ENCODE measurements around the gene NDST4. TPM values are rescaled to one million over a fixed set of nuclear protein-coding genes. Genes with fewer than 3 reads are reported as not detected.

The NDST4 gene
- total RNA-seq, 6 donors from 2014 or later, result not detected

- Histone ChIP-seq H3K27ac (no peak overlapping the region), H3K9me3 (no peaks in the 10 kb centered on the region), H3K4me1 (no peaks in the 10 kb centered on the region), H3K4me3 (no peak overlapping the region), H3K27me3 (no peaks in the 10 kb centered on the region), H3K36me3 (no peaks in the 10 kb centered on the region)
- DNase-seq, result no peak
- no peak for TF ChIP-seq EP300 (IDR thresholded peaks at IDR 0.05)
- no peak for TF ChIP-seq CTCF (IDR thresholded peaks at IDR 0.05)
- no peak for TF ChIP-seq POLR2AphosphoS5 (IDR thresholded peaks at IDR 0.05)
- no peak for TF ChIP-seq POLR2A (IDR thresholded peaks at IDR 0.05)
- WGBS, 2 donors, result 52 to 62% methylated on average over 13 of the region's 13 CpGs
- no peak for ATAC-seq (ENCODE audit: low FRiP score in 2 of 2)
Observed at GRCh38 chr4:114921790-114922591, 191.4 kb downstream of the NDST4 start.

- Histone ChIP-seq H3K36me3 (no peaks in the 10 kb centered on the region), H3K4me1 (no peaks in the 10 kb centered on the region), H3K4me3 (no peak overlapping the region), H3K27ac (no peak overlapping the region), H3K9me3 (no peaks in the 10 kb centered on the region), H3K27me3 (no peaks in the 10 kb centered on the region)
- DNase-seq (no peak), ATAC-seq (ENCODE audit: low FRiP score in 2 of 2) (no peak)
- WGBS, 2 donors, result 59 to 60% methylated on average over 3 of the region's 3 CpGs
- TF ChIP-seq CTCF (IDR thresholded peaks at IDR 0.05) (no peak), EP300 (IDR thresholded peaks at IDR 0.05) (no peak), POLR2AphosphoS5 (IDR thresholded peaks at IDR 0.05) (no peak), POLR2A (IDR thresholded peaks at IDR 0.05) (no peak)
Observed at GRCh38 chr4:114921191-114921590, 192.2 kb downstream of the NDST4 start.

GRCh38 chr4:114911111-114911510 lies 202.3 kb downstream of the NDST4 start:
- DNase-seq, result no peak
- no peak overlapping the region for H3K4me3 ChIP-seq
- ATAC-seq (ENCODE audit: low FRiP score in 2 of 2), result no peak
- 82 to 98% methylated on average over 2 of the region's 2 CpGs for WGBS, 2 donors
- TF ChIP-seq EP300 (IDR thresholded peaks at IDR 0.05) (no peak), POLR2A (IDR thresholded peaks at IDR 0.05) (no peak), POLR2AphosphoS5 (IDR thresholded peaks at IDR 0.05) (no peak), CTCF (IDR thresholded peaks at IDR 0.05) (no peak)
- H3K4me1 ChIP-seq, result no peaks in the 10 kb centered on the region
- no peak overlapping the region for H3K27ac ChIP-seq
- H3K27me3 ChIP-seq, result no peaks in the 10 kb centered on the region
- H3K36me3 ChIP-seq, result no peaks in the 10 kb centered on the region
- H3K9me3 ChIP-seq, result no peaks in the 10 kb centered on the region

- Histone ChIP-seq H3K9me3 (no peaks in the 10 kb centered on the region), H3K4me1 (no peaks in the 10 kb centered on the region), H3K27ac (no peak overlapping the region), H3K36me3 (no peaks in the 10 kb centered on the region), H3K27me3 (no peaks in the 10 kb centered on the region), H3K4me3 (no peak overlapping the region)
- 21 to 37% methylated on average over 2 of the region's 2 CpGs for WGBS, 2 donors
- TF ChIP-seq EP300 (IDR thresholded peaks at IDR 0.05) (no peak), POLR2A (IDR thresholded peaks at IDR 0.05) (no peak), POLR2AphosphoS5 (IDR thresholded peaks at IDR 0.05) (no peak), CTCF (IDR thresholded peaks at IDR 0.05) (no peak)
- ATAC-seq (ENCODE audit: low FRiP score in 2 of 2), result no peak
- DNase-seq, result no peak
Observed at GRCh38 chr4:114907568-114907967, 205.9 kb downstream of the NDST4 start.

- no peak for ATAC-seq (ENCODE audit: low FRiP score in 2 of 2)
- H3K27ac ChIP-seq, result no peak overlapping the region
- no peak for TF ChIP-seq POLR2AphosphoS5 (IDR thresholded peaks at IDR 0.05)
- H3K27me3 ChIP-seq, result no peaks in the 10 kb centered on the region
- H3K4me3 ChIP-seq, result no peak overlapping the region
- H3K36me3 ChIP-seq, result no peaks in the 10 kb centered on the region
- no peaks in the 10 kb centered on the region for H3K9me3 ChIP-seq
- no peaks in the 10 kb centered on the region for H3K4me1 ChIP-seq
- no peak for DNase-seq
Observed at GRCh38 chr4:114905017-114905416, 208.4 kb downstream of the NDST4 start.
